A673 (cell line): ENCODE measurements around the gene TGM5. TPM values are rescaled to one million over a fixed set of nuclear protein-coding genes. Genes with fewer than 3 reads are reported as not detected.
"Not testable (repeated sequence)": the region's sequence is repeated elsewhere in the genome, so short reads cannot be mapped to it uniquely, and the experiment has no call there.

Experiments
- BruUV-seq: library from RNA; stranded (reverse); fragments of 400-500 nt; replicated peaks from 2 replicates; lab custom pipeline; 2021; lab: Mats Ljungman, UMichigan
- CTCF ChIA-PET: fragments of 300-600 bp; sonication (Branson Sonifier 250); formaldehyde crosslinking; loops from one replicate; lab custom pipeline; 2022; ENCODE audit warnings: antibody characterized with exemption; lab: Charles Lee
- POLR2A ChIA-PET: fragments of 300-600 bp; sonication (Branson Sonifier 250); formaldehyde crosslinking; loops from one replicate; lab custom pipeline; 2022; ENCODE audit warnings: antibody characterized with exemption; ENCODE audit not compliant: low non-redundant PET; lab: Charles Lee
- DNase-seq: peaks from one replicate; pipeline ENCODE4 v3.0.0-alpha.2; 2015; ENCODE audit warnings: low spot score
- H3K27ac ChIP-seq: fragments of 200-600 bp; sonication (generic); 2 replicates; pipeline ENCODE4 v1.5.1; 2016; ENCODE audit warnings: mixed run types, low read depth, mild to moderate bottlenecking, mixed read lengths, antibody characterized with exemption, low read length; ENCODE audit not compliant: poor library complexity, severe bottlenecking
- H3K27me3 ChIP-seq: fragments of 200-600 bp; sonication (generic); replicated peaks from 2 replicates; pipeline ENCODE4 v1.6.1; 2017; ENCODE audit warnings: mixed run types, low read depth, mild to moderate bottlenecking, mixed read lengths, antibody characterized with exemption, low read length; ENCODE audit not compliant: insufficient read depth, poor library complexity
- H3K36me3 ChIP-seq: fragments of 200-600 bp; sonication (generic); 2 replicates; pipeline ENCODE4 v1.6.1; 2016; ENCODE audit warnings: mixed run types, mild to moderate bottlenecking, mixed read lengths, antibody characterized with exemption, low read length; ENCODE audit not compliant: insufficient read depth, poor library complexity, severe bottlenecking
- H3K4me1 ChIP-seq: fragments of 200-600 bp; sonication (generic); 2 replicates; pipeline ENCODE4 v1.6.1; 2017; ENCODE audit warnings: mixed run types, mild to moderate bottlenecking, mixed read lengths, antibody characterized with exemption, low read length; ENCODE audit not compliant: insufficient read depth, poor library complexity, severe bottlenecking
- H3K4me3 ChIP-seq: fragments of 200-600 bp; sonication (generic); 2 replicates; pipeline ENCODE4 v1.5.1; 2016; ENCODE audit warnings: low read depth, mixed run types, mild to moderate bottlenecking, mixed read lengths, low read length; ENCODE audit not compliant: poor library complexity, severe bottlenecking
- H3K9me3 ChIP-seq: fragments of 200-600 bp; sonication (generic); 2 replicates; pipeline ENCODE4 v1.6.1; 2016; ENCODE audit warnings: mixed run types, low read depth, mild to moderate bottlenecking, mixed read lengths, antibody characterized with exemption, low read length; ENCODE audit not compliant: poor library complexity, severe bottlenecking
- EZH2 ChIP-seq: fragments of 200-600 bp; sonication (generic); IDR thresholded peaks from 2 replicates; pipeline ENCODE4 v1.6.1; 2017; ENCODE audit warnings: borderline replicate concordance, low read depth, mild to moderate bottlenecking, mixed read lengths, antibody characterized with exemption, low read length; ENCODE audit not compliant: poor library complexity, severe bottlenecking
- intact Hi-C: fragments of 100-400 bp; cut with micrococcal nuclease; formaldehyde crosslinking; loops from one replicate; pipeline ENCODE4 v1.10.0; 2022; ENCODE audit not compliant: unreplicated experiment
- total RNA-seq: library from RNA; stranded (reverse); gene quantifications from 2 replicates; pipeline ENCODE4 v1.2.3, GENCODE V29; 2021
- TF ChIP-seq, protein P1 (sequence below): fragments of 300-800, 200-600 bp; sonication (generic); conservative IDR thresholded peaks from 2 replicates; pipeline ENCODE4 v1.5.1; 2017; ENCODE audit warnings: low read depth, mild to moderate bottlenecking, antibody characterized with exemption, low read length, moderate library complexity, mixed read lengths

TGM5 gene
- total RNA-seq, 1 experiment from 2014 or later: not detected

DNA sequence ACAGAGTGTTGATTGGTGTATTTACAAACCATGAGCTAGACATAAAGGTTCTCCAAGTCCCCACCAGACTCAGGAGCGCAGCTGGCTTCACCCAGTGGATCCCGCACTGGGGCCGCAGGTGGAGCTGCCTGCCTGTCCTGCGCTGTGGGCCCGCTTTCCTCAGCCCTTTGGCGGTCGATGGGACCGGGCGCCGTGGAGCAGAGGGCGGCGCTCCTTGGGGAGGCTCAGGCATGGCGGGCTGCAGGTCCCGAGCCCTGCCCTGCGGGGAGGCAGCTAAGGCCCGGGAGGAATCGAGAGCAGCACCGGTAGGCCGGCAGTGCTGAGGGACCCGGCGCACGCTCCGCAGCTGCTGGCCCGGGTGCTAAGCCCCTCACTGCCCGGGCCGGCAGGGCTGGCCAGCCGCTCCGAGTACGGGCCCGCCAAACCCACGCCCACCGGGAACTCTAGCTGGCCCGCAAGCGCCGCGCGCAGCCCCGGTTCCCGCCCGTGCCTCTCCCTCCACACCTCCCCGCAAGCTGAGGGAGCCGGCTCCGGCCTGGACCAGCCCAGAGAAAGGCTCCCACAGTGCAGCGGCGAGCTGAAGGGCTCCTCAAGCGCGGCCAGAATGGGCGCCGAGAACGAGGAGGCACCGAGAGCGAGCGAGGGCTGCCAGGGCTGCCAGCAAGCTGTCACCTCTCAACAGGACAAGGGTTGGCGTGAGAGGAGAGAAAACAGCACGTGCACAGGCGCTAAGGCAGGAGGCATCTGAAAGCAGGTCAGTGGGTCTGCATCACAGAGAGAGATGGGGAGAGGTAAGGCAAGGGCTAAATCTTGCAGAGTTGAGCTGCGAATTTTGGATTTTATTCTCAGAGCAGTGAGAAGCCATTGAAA, 40.1 kb downstream of the TGM5 start:
- Histone ChIP-seq H3K27ac (no peak overlapping the region), H3K36me3 (no peaks in the 10 kb centered on the region), H3K9me3 (no peaks in the 10 kb centered on the region), H3K27me3 (no peaks in the 10 kb centered on the region), H3K4me1 (no peaks in the 10 kb centered on the region), H3K4me3 (no peak overlapping the region)
- TF ChIP-seq, protein P1, sequence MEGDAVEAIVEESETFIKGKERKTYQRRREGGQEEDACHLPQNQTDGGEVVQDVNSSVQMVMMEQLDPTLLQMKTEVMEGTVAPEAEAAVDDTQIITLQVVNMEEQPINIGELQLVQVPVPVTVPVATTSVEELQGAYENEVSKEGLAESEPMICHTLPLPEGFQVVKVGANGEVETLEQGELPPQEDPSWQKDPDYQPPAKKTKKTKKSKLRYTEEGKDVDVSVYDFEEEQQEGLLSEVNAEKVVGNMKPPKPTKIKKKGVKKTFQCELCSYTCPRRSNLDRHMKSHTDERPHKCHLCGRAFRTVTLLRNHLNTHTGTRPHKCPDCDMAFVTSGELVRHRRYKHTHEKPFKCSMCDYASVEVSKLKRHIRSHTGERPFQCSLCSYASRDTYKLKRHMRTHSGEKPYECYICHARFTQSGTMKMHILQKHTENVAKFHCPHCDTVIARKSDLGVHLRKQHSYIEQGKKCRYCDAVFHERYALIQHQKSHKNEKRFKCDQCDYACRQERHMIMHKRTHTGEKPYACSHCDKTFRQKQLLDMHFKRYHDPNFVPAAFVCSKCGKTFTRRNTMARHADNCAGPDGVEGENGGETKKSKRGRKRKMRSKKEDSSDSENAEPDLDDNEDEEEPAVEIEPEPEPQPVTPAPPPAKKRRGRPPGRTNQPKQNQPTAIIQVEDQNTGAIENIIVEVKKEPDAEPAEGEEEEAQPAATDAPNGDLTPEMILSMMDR: no peak
- no peak for TF ChIP-seq EZH2
- DNase-seq: no peak
- CTCF ChIA-PET: interaction anchor here (1.6 to 2.3 kb wide), 3 partner anchors 23 to 60 kb away, joined by 10 to 47 read pairs (median 12); no protein-coding TSS in a partner anchor
- no TSS peak for BruUV-seq
- POLR2A ChIA-PET: no interaction called here
- intact Hi-C loops: no loop called here

DNA sequence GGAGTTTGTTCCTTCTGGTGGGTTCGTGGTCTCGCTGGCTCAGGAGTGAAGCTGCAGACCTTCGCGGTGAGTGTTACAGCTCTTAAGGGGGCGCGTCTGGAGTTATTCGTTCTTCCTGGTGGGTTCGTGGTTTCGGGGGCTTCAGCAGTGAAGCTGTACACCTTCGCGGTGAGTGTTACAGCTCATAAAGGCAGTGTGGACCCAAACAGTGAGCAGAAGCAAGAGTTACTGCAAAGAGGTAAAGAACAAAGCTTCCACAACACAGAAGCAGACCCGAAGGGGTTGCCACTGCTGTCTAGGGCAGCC, 40.8 kb downstream of the TGM5 start:
- DNase-seq, H3K4me3 ChIP-seq, H3K36me3 ChIP-seq, H3K9me3 ChIP-seq, H3K27ac ChIP-seq, H3K27me3 ChIP-seq, BruUV-seq, H3K4me1 ChIP-seq, POLR2A ChIA-PET: not testable (repeated sequence)
- CTCF ChIA-PET: interaction anchor here (0.6 to 2.3 kb wide), 8 partner anchors 15 to 70 kb away, joined by 3 to 47 read pairs (median 7); no protein-coding TSS in a partner anchor
- intact Hi-C loops: loop anchor here (2.0 kb wide), 1 partner anchor 59 kb away; no protein-coding TSS in a partner anchor

DNA sequence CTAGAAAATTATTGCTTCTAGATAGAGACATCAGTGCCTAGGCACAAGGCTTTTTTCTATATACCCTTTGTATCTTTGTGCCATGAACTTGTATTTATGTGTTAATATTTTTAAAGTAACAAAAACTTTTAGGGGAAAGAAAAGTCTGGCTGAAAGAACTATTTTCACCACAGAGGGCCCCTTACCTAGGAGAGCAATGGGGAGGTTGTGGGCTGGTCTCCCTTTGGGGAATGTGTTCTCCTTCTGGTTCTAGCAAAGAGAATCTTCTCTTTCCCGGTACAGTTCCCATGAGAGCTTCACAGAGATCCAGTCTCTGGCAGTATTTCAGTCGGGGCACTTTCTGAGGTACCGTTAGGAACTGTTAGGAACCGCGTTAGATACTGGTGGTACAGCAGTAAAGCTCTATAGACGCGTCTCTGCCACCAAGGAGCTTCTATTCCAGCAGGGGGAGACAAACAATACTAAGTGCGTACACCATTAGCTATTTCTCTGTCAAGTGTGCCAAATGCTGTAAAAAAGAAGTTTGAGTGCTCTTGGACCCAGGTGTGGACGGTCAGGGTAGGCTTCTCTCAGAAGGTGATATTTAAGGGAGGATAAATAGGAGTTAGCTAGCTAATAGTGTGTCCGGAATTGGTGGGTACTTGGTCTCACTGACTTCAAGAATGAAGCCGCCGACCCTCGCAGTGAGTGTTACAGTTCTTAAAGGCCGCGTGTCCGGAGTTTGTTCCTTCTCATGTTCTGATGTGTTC, 41.4 kb downstream of the TGM5 start:
- DNase-seq: peak; percentile 78
- TF ChIP-seq, protein P1: peak; percentile 86
- no peak for TF ChIP-seq EZH2
- Histone ChIP-seq H3K27me3 (no peaks in the 10 kb centered on the region), H3K9me3 (no peaks in the 10 kb centered on the region), H3K4me3 (no peak overlapping the region), H3K4me1 (no peaks in the 10 kb centered on the region), H3K27ac (no peak overlapping the region), H3K36me3 (no peaks in the 10 kb centered on the region)
- ChIA-PET CTCF (interaction anchor here (0.6 to 2.3 kb wide), 11 partner anchors 14 to 102 kb away, joined by 3 to 47 read pairs (median 5); partner anchors contain the start of gene TGM5), POLR2A (no interaction called here)
- intact Hi-C loops: loop anchor here (2.0 kb wide), 1 partner anchor 59 kb away; no protein-coding TSS in a partner anchor
- no TSS peak for BruUV-seq
